ENCODE measurements around the gene RANBP1. TPM values are rescaled to one million over a fixed set of nuclear protein-coding genes. Genes with fewer than 3 reads are reported as not detected.
A peak's percentile ranks its signal among the peaks of the same experiment; 100 is the strongest.

Gene RANBP1
- total and polyA plus RNA-seq, 9 of the 15 experiments (the other 6 are each of a cell fraction or from before 2014, with no cell fraction given), result 162 to 2,891 (median 1,289) TPM

DNA sequence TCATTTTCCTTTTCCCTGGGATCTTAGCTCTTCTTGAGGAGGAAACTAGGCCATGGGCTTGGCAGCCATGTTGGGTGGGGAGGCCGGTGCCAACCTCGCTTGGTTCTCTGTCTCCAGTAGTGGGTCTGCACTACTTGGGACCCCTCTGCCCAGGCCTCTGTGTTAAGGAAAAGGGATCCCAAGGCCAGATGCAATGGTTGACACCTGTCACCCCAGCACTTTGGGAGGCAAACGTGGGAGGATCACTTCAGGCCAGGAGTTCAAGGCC, 13.8 kb downstream of the RANBP1 start:
- BruUV-seq (replicated peaks), result no TSS peak
- Histone ChIP-seq H3K9ac (ENCODE audit: insufficient read depth in 1 of 2, low read depth in 2 of 2, low read length in 2 of 2) (no peak overlapping the region), H3K4me2 (ENCODE audit: insufficient read depth, low read length) (no peak overlapping the region), H3K36me3 (ENCODE audit: control insufficient read depth, insufficient read depth, low read length) (peaks cover 36% of the 10 kb centered on the region; the same call in 2 of the 3 replicates), H3K9me1 (ENCODE audit: control insufficient read depth, insufficient read depth, low read length) (peaks cover 4% of the 10 kb centered on the region), H3K27me3 (ENCODE audit: control insufficient read depth in 2 of 2, insufficient read depth in 2 of 2, low read length in 2 of 2) (no peaks in the 10 kb centered on the region), H3K9me3 (replicated peaks; ENCODE audit: control insufficient read depth, insufficient read depth, low read depth, low read length) (no peaks in the 10 kb centered on the region), H3K4me1 (replicated peaks in 1 of 2; ENCODE audit: control insufficient read depth in 2 of 2, insufficient read depth in 2 of 2, low read length in 2 of 2) (peaks cover 11 to 75% of the 10 kb centered on the region in 2 experiments), H3K4me3 (no peak overlapping the region), H3K27ac (ENCODE audit: extremely low read depth, low read depth, low read length) (no peak overlapping the region), H2AFZ (ENCODE audit: low read depth, low read length) (no peak overlapping the region), H3K79me2 (ENCODE audit: control insufficient read depth, insufficient read depth, low read length) (peaks cover 24% of the 10 kb centered on the region), H4K20me1 (replicated peaks; ENCODE audit: control insufficient read depth, insufficient read depth, low read length) (peaks cover 73% of the 10 kb centered on the region)
- no peak for TF ChIP-seq DACH1 (IDR thresholded peaks at IDR 0.05; ENCODE audit: partially characterized antibody)
- TF ChIP-seq, protein P1, sequence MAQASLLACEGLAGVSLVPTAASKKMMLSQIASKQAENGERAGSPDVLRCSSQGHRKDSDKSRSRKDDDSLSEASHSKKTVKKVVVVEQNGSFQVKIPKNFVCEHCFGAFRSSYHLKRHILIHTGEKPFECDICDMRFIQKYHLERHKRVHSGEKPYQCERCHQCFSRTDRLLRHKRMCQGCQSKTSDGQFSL (CRISPR knock-in tag; IDR thresholded peaks at IDR 0.05), result no peak
- TF ChIP-seq, protein P1 (tag; IDR thresholded peaks at IDR 0.05), result peak in 1 of 2 experiments; percentile 57; a peak in 2 of 4 replicates
- TF ChIP-seq MTF1 (CRISPR knock-in tag; IDR thresholded peaks at IDR 0.05; ENCODE audit: borderline replicate concordance), result no peak
- TF ChIP-seq RBM14 (IDR thresholded peaks at IDR 0.05; ENCODE audit: borderline replicate concordance, insufficient read depth, low read depth, low read length), result peak; percentile 9; the same call in 1 of the 2 replicates
- TF ChIP-seq ZKSCAN3 (CRISPR knock-in tag; IDR thresholded peaks at IDR 0.05), result no peak
- TF ChIP-seq YY1 (IDR thresholded peaks at IDR 0.05; ENCODE audit: borderline replicate concordance in 1 of 3, control insufficient read depth in 1 of 3, extremely low read depth in 1 of 3, insufficient read depth in 3 of 3, insufficient read length in 1 of 3, insufficient replicate concordance in 2 of 3, low read depth in 1 of 3, low read length in 2 of 3), result peak in 2 of 3 experiments; percentile 50 to 64
- 0 out of 2 replicates have a peak, but pooled peaks have one; percentile 27 for TF ChIP-seq ETS1 (conservative IDR thresholded peaks at IDR 0.05; ENCODE audit: control insufficient read depth, low read depth, low read length)
- TF ChIP-seq SAFB2 (IDR thresholded peaks at IDR 0.05; ENCODE audit: borderline replicate concordance, low read depth, low read length, severe bottlenecking), result no peak
- ATAC-seq (no peak), FAIRE-seq (no peak), DNase-seq (ENCODE audit: extremely low read depth in 1 of 4, low spot score in 3 of 4) (no peak)
- in situ Hi-C loops (cut with MboI) (loop anchor here (5.0 kb wide), 1 partner anchor 157 kb away; no protein-coding TSS in a partner anchor), intact Hi-C loops (cut with micrococcal nuclease) (loop anchor here (1.0 kb wide), 3 partner anchors 11 to 399 kb away; no protein-coding TSS in a partner anchor)
- ChIA-PET CTCF (ENCODE audit: low intra/inter-chr PET ratio) (interaction anchor here (0.5 to 5.8 kb wide), 9 partner anchors 10 to 535 kb away, joined by 3 to 80 read pairs (median 5); no protein-coding TSS in a partner anchor), POLR2A (interaction anchor here (0.6 to 8.3 kb wide), 21 partner anchors 9 to 916 kb away, joined by 3 to 212 read pairs (median 4); partner anchors contain the start of genes GP1BB, RANBP1 and TRMT2A)
- WGBS (ENCODE audit: insufficient coverage, low coverage, missing lambda C conversion rate), result 68% methylated on average over 3 of the region's 3 CpGs

Measured in K562 (cell line).